GM21528 (cell line): ENCODE measurements around the gene CRTC1.
A peak's percentile ranks its signal among the peaks of the same experiment; 100 is the strongest.

ENCODE experiments used
- ATAC-seq: cut with Tn5 transposase; IDR thresholded peaks from one replicate; pipeline ENCODE4 v1.9.1; 2021; ENCODE audit warnings: mild to moderate bottlenecking, moderate library complexity; ENCODE audit not compliant: unreplicated experiment, low FRiP score

The CRTC1 gene

GRCh38 chr19:18698321-18699167 lies 15.1 kb downstream of the CRTC1 start:
- no peak for ATAC-seq

- ATAC-seq: no peak
These were observed 16.0 kb downstream of the CRTC1 start for GRCh38 chr19:18699403-18700054.

GRCh38 chr19:18700501-18701249 lies 17.2 kb downstream of the CRTC1 start:
- ATAC-seq: peak; percentile 66

GRCh38 chr19:18701250-18701608 lies 17.7 kb downstream of the CRTC1 start:
- peak; percentile 29 for ATAC-seq

GRCh38 chr19:18704054-18704453 lies 20.6 kb downstream of the CRTC1 start:
- ATAC-seq: no peak

- ATAC-seq: no peak
These were observed 21.5 kb downstream of the CRTC1 start for GRCh38 chr19:18704971-18705370.

GRCh38 chr19:18708452-18709231 lies 25.2 kb downstream of the CRTC1 start:
- no peak for ATAC-seq

GRCh38 chr19:18709546-18709945 lies 26.1 kb downstream of the CRTC1 start:
- no peak for ATAC-seq

- ATAC-seq: no peak
These were observed 26.7 kb downstream of the CRTC1 start for GRCh38 chr19:18710186-18710585.

GRCh38 chr19:18710996-18711751 lies 27.7 kb downstream of the CRTC1 start:
- ATAC-seq: no peak

- no peak for ATAC-seq
These were observed 28.4 kb downstream of the CRTC1 start for GRCh38 chr19:18711893-18712292.

- ATAC-seq: no peak
These were observed 29.5 kb downstream of the CRTC1 start for GRCh38 chr19:18712981-18713380.

- no peak for ATAC-seq
These were observed 30.2 kb downstream of the CRTC1 start for GRCh38 chr19:18713550-18714117.

GRCh38 chr19:18715416-18715815 lies 31.9 kb downstream of the CRTC1 start:
- no peak for ATAC-seq

GRCh38 chr19:18716857-18717256 lies 33.4 kb downstream of the CRTC1 start:
- ATAC-seq: no peak

GRCh38 chr19:18717601-18718000 lies 34.1 kb downstream of the CRTC1 start:
- ATAC-seq: no peak

GRCh38 chr19:18718015-18718526 lies 34.6 kb downstream of the CRTC1 start:
- no peak for ATAC-seq

GRCh38 chr19:18718846-18719458 lies 35.5 kb downstream of the CRTC1 start:
- no peak for ATAC-seq

- no peak for ATAC-seq
These were observed 36.1 kb downstream of the CRTC1 start for GRCh38 chr19:18719541-18719940.
